Left forelimb (tissue), 1 donor: Measurements from ENCODE around the gene CYRIA.

ENCODE experiments used
- DNase-seq: peaks from one replicate; pipeline ENCODE4 v3.0.0-alpha.2; 2018; ENCODE audit warnings: low spot score

The CYRIA gene

DNA sequence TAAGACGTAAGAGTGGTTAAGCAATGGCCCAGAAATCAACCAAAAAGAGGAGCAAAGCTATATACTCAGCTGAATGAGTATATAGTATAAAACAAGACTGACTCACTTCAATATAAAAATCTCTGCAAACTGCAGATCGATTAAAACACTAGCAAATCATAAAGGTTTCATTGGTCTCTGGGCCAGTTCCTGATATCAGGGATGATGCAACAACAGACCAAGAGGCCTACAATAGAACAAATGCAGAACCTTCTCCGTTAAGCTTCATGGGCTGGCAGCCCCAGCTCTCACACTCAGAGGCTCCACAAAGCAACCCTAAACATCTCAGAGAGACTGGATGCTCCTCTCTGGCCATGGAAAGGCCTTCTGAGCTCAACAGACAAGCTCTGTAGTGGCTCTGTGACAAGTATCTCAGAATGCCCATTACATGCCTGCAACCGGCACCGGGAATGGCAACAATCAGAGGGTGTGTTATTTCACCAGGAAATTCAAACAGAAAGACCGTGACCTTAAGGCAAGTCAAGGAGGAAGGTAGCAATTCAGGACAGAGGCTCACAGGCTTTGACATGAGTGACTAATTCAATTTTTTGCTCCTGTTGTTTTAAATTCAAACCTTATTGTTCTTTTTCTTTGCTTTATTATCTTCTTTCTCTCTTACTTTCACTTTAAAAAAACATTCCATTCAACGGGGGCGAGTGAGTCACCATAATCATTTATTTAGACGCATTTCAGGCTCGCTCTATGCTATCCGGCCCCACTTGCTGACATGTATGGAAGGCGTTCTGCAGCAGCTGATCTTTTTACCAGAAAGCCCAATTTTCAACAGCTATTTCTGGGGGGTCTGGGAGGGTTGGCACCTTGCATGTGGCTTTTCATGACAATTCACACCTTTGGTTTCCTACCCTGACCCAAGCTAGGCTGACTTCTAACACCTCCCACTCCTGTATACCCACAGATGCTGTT lies 15.1 kb downstream of the CYRIA start:
- no peak for DNase-seq

DNA sequence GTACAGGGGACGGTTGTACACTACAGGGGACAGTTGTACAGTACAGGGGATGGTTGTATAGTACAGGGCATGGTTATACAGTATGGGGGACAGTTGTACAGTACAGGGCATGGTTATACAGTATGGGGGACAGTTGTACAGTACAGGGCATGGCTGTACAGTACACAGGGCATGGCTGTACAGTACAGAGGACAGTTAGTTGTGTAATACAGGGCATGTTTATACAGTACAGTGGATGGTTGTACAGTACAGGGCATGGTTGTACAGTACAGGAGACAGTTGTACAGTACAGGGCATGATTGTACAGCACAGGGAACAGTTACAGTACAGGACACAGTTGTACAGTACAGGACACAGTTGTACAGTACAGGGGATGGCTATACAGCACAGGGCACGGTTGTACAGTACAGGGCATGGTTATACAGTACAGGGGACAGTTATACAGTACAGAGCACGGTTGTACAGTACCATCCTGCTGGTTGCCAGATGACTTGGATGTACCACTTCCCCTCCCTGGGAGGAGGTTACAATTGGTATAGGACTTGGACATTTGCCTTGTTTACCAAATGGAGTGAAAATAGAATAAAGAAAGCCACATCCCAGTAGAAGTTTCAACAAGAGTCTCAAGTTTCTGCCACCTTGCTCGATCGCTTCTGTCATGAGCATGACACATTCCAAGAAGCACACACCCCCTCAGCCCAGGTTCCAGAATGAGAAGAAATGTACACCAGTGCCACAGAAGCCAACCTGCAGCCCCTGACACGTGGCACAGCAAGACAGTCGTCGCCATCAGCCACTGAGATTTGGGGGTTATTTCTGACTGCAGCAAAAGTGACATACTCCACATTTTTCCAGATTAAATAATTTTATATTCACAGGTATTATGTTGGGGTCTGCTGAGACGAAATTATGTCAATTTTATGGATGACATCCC lies 16.0 kb downstream of the CYRIA start:
- no peak for DNase-seq

DNA sequence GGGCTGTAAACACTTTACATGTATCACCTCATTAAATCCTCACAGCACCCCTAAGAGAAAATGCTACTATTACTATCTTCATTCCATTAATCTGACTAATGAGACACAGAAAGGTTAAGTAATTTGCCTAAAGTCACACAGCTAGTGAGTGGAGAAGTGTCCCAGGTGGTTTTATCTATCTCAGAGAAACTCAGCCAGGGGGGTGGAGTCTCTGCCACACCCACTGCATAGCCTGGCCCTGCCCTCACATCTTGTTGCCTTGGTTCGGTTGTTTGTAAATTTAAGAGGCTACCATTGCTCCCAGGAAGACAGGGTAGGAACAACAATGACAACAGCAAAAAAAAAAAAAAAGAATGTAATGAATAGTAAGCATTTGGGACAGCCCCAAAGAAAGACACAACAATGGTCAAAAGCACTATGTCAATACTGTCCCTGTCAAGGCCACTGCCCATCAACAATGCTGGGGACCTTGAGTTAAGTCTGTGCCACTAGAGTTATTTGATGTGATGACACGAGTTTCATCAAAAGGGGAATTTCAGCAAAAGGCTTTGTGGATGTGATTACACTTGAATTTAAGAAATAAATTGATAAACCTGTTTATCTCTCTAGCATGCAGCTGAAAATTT lies 17.5 kb downstream of the CYRIA start:
- DNase-seq, result no peak

DNA sequence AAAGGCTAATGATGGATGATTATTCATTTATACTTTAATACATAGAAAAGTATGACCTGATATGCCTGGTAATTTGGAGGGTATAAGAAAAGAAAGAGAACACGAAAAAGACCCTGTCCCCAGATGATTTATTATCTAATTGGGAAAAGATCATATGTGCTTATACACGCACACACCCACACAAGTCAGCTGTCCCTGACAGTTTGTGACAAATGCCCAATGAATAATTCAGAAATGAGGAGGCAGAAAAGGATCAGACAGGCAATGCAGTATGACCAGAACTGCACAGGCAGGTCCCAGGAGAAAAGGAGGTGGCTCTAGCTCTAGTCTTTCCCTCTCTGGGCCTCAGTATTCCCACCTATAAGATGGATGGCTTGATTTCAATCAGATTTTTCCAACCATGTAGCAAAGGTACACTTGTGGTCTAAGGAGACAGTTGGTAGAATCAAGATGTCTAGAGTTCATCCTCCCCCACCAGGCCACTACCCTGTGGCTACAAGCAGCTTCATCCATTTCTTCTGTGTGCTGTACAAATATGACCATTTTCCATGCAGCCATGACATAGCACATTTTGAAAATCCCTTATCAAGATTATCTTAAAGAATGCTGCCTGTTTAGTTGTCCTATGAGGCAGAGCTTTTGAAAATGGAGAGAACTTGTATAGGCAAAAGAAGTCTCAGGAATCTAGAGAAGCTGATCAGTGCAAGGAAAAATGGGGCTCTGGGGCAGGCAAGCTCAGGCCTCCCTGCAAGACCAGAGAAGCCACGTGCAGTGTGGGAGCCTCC lies 19.7 kb downstream of the CYRIA start:
- DNase-seq, result no peak

DNA sequence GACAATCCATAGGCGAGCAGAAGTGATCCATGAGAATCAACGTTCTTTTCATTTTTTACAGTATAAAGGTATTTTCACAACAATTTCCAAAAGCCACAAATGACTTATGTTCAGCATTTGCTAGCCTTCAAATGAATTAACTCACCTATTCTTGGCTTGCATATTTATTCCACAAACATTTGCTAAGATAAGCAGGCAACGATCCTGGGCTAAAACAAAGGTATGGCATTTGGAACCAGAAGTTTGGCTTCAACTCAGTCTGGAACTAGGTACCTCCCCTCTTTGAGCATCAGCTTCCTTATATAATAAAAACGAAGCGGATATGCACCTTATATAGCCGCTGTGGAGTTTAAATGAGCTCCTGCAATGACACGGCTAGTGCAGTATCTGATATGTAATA lies 20.5 kb downstream of the CYRIA start:
- DNase-seq, result no peak

DNA sequence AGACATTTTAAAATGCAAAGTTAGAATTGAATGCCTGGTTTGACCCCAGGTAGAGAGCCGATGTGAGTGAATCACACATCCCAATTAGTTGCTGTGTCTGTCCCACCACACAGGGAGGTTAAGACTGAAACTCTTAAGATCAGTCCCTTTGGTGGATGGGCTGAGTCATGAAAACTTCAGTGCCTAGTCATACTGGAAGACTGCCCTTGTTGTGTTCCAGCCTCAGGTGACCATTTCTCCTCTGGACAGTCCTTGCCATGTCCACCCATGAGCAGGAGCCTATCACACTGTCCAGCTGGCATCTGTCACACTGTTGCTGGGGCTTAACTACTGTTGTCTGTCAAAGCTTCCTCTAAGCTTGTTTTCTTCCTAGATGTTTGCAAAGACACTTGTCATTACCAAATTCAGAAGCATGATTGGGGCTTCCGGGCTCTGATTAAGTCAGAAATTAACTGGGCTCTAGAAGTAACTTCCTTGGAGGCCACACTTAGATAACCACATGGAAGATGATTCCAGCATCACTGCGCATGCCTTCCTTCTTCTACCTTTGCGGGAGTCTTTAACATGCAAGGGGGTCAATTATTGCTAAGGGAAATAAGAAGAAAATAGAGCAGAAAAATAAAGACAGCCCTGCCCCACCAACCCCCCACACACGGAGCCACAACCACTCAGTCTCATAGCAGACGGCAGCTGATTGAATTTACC lies 21.3 kb downstream of the CYRIA start:
- DNase-seq, result no peak

DNA sequence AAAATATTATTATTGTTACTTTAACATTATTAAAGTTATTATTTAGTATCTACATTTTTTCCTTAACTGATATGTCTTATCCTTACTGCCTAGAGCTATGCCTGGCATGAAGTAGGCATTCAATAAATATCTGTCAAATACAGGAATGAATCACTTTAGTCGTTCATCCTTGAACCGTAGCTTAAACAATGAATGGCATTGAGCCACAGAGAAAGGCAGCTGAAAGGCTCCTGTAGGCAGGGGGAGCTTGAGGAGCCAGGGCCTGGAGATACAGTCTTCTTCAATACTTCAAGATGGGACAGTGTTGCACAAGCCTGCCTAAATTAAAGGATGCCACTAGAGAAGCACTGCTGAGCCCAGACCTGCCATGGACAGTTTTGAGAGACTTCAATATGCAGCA lies 22.5 kb downstream of the CYRIA start:
- DNase-seq, result no peak

DNA sequence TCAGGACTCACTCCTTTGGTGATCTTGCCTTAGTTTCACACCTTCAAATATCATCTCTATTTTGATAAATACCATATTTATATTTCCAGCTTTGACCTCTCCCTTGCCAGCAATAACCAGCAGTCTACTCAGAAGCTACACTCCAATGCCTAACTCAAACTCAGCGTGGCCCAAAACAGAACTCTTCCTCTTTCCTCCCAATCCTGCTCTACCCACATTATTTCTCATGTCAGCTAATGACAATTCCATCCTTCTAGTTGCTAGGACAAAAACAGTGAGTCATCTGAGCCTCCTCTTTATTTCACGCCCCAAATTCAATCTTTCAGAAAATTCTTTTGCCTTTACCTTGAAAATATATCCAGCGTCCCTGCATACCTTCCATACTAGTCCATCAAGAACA lies 23.5 kb downstream of the CYRIA start:
- DNase-seq, result no peak

DNA sequence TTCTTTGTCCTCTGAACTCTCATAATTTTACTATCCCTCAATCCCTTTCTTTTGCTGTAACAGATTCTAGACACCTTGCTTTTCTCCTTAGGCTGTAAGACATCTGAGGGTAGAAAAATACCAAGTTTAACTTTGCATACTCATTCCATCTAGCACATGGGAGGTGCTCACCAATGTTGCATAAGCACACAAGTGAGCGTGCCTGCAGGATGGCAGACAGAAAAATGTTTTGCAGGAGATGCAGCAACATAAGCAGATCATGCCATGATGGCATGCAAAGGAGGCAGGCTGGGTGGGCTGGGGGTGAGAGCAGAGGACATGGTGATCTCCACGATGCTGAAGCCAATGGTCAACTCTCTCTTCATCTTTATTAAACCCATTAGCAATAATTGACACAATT lies 24.1 kb downstream of the CYRIA start:
- no peak for DNase-seq

DNA sequence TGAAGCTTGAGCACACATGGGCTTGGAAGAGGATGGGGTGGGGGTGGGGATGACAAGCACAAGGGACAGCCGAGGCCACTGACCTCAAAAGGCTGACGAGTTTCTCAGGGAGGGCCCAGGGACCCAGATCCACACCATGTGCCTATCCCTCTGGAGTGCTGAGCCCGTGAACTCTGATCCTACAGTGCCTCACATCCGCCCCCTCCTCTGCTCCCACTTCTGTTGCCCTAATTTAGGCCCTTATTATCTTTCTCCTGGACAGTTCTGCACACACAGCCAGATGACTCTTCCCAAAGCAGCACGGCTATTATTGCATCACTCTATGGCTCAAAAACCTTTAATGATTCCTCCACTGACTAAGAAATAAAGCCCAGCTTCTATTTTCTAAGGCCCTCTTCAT lies 24.8 kb downstream of the CYRIA start:
- no peak for DNase-seq

DNA sequence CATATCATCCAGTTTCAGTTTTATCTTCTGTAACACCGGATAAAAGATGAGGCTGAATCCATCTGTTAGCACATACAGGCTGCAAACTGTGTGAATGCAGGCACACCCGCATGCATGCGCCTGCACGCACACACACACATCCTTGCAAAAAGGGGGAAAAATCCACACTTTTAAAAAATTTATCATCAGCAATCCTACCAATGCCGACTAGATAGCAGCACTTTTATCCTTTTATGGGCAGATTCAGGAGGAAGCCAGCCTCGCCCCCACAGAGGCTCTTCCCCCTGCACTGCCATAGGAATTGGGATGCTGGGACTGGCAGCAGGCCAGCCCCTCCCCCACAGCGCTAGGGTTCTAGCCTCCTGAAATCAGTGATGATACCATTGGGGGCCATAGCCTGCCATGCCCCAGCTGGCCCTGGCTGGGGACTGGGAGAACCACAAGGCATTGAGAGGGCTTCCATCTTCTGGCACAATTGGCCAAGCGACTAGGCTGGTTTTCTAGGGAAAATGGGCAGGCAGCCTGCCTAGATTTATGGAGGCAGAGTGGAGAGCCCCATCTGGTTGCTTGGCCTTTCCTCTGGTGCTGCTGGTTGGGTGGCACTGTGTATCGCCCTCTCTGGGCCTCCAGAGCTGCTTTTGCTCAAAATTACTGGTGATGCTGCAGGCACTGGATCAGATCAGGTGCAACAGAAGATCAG lies 25.5 kb downstream of the CYRIA start:
- no peak for DNase-seq

DNA sequence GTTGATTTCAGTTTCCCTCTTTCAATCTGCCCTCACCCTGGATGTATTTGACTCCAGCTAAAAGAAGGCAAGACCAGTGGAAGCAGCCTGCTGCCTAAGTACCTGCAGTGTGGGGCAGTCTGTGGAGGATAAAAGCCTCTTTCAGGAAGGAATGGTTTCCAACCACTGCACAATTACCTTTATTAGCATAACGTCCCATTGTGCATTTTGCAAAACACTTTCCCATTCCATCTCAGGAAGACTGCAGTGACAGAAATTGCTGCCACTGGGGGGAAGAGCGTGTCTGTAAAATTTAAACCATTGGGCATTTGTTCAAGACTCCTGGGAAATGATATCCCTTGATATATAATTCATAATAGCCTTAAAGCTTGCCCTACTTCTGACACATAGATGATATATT lies 26.2 kb downstream of the CYRIA start:
- no peak for DNase-seq

DNA sequence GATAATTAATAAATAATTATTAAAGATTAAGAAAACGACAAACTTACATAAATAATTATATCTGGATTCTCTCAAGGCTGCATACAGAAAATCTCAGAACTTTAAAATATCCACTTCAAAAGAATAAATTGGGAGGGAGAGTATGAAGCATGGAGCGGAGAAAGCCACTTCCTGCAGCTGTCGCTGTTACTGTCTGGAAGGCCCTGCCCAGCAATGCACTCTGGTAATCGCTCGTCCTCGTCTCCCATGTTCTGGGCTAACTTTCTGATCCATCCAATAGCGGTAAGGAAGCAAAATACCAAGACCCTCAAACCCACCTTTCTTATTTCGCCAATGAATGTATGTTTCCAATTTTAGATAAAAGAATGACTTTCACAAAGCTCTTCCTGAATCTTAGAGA lies 26.7 kb downstream of the CYRIA start:
- no peak for DNase-seq

DNA sequence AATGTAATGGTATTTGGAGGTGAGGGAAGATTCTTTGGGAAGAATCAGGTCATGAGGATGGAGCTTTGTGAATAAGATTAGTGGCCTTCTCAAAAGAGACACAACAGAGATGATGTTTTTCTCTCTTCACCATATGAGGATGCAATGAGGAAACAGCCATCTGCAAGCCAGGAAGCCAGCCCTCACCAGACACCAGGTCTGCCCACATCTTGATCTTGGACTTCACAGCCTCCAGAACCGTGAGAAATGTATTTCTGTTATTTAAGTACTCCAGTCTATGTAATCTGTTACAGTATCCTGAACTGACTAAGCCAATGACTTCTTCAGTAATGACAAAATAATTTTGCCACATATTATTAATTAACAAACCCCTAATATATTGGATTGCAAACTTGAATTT lies 28.3 kb downstream of the CYRIA start:
- DNase-seq, result no peak

DNA sequence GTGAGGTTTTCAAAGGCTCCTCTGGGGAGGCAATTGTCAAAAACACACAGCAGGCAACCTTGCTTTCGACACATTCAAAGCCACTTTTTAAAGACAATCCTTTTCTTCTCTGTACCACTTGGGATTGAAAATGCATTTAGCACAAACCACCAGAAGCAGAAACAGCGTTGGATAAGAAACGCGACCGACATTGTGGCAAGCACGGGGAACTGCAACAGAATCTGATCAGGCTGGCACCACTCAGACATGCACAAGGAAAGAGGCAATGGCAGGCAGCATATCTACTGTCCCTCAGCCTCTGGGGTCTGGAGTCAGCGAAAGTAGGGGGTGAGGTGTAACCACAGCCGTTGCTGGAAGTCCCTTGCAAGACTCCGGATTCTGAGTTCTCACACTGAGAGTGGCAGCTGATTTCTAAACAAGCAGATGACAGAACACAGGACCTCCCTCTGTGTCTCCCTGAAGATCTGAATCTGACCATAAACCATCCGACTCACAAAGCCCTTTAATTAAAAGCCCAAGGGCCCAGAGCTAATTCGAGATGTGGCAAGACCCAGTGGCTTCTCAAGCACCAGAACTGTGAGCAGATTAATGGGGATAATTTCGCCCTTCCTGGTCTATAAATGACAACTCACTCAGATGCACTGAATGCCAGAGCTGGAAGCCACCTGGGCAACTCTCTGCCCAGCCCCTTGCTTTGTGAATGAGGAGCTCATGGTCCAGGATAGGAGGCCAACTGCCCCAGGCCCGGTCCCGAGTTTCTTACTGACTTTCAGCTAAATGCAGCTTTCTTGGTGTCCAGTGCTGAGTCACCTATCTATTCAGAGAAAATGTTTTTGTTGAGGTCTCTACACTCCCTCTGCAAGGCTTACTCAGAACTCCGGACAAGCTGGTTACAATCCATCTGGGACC lies 29.6 kb downstream of the CYRIA start:
- DNase-seq, result no peak

DNA sequence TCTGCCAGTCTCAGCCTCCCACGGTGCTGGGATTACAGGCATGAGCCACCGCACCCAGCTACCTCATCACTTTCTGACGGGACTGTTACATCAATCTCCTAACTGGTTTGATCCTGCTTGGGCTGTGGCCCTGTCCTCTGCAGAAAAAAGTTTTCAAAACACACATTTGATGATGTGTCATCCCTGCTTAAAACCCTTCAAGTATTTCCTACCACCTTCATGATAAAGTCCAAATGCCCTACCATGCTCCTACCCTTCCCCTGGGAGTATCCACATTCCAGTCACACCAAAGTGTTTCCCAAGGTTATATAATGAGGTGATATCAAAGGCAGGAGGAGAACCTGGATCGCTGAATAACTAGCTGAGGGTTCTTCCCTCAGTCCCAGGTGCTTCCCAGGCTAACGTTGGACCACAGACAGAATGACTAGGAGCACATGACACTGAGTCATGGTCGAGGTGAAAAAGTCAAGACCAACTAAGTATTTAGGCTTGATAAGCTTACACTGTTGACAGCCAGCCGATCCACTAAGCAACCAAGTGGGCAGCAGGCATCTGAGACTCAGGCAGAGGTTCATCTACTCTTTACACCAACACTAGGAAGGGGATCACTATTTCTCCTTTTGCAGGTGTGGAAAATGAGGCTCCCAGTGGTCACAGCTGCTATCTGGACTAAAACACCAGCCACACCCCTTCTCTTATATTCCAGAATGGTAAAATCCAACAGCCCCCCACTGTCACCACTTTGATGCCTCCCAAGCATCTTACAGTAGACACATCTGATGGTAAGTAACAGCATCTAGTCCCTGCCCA lies 31.8 kb downstream of the CYRIA start:
- no peak for DNase-seq

DNA sequence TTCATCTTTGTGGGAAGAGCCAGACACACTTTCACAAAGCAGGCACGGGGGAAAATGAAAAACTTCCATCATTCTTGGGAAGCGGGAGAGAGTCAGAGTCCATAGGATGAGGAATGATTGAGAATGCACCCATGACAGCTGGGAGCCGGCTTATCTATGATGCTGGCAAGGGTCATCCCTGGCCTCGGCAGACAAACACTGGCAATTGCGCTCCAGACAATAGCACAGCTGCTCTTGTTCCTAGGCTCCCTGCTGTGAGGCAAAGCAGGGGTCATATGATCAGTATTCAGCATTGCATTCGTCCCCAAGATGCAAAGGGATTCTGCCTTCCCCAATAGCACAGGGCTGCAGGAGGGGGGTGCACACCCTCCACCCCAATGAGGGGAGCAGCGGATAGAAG lies 33.0 kb downstream of the CYRIA start:
- no peak for DNase-seq

DNA sequence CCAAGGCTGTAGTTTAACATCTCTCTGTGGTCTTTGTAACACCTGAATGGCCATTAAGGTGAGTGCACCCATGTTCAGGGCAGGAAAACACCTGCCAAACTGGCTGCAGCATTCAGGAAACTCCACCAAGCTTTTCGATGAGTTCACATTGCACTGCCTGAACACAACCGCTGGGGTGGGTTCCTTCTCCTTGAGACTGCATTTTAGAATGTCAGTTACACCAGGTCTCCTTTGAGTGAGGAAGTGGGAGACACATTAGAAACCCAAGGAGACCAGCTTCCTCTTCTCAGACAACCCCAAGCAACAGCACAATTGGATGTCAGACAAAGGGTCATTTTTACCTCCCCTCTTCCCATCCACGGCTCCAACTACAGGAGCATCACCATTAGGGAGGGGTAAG lies 35.2 kb downstream of the CYRIA start:
- DNase-seq, result no peak
